NT2/D1 (cell line): ENCODE results near the gene NF1.

Source experiments
- YY1 ChIP-seq: IDR thresholded peaks from 2 replicates; pipeline ENCODE4 v1.6.1; 2011; ENCODE audit not compliant: insufficient read length, insufficient read depth
- ZNF274 ChIP-seq: IDR thresholded peaks from 2 replicates; pipeline ENCODE4 v1.6.1; 2011; ENCODE audit warnings: mild to moderate bottlenecking, low read depth, low read length

GRCh38 chr17:31414550-31414918, 319.8 kb downstream of the NF1 start:
- TF ChIP-seq YY1 (no peak), ZNF274 (no peak)
